H1 (cell line): Measurements from ENCODE around the gene ENO2.

ENCODE experiments used
- BRCA1 ChIP-seq: IDR thresholded peaks from 2 replicates; pipeline ENCODE4 v1.6.1; 2012; ENCODE audit warnings: low read depth, low read length, improper control_type of control experiment
- CHD1 ChIP-seq: IDR thresholded peaks from 2 replicates; pipeline ENCODE4 v1.6.1; 2012; ENCODE audit warnings: low read depth, low read length, improper control_type of control experiment
- EZH2 ChIP-seq: fragments of 200-600 bp; sonication (generic); IDR thresholded peaks from 2 replicates; pipeline ENCODE4 v1.7.1; 2012; ENCODE audit warnings: low read depth, mild to moderate bottlenecking, moderate library complexity, low read length, inconsistent platforms; ENCODE audit not compliant: severe bottlenecking
- PHF8 ChIP-seq: fragments of 200-600 bp; sonication (generic); conservative IDR thresholded peaks from 2 replicates; pipeline ENCODE4 v1.7.1; 2012; ENCODE audit warnings: low read depth, mild to moderate bottlenecking, inconsistent platforms, low read length, moderate library complexity
- POLR2AphosphoS5 ChIP-seq: IDR thresholded peaks from 2 replicates; pipeline ENCODE4 v1.6.1; 2011; ENCODE audit warnings: low read depth, low read length
- RNF2 ChIP-seq: fragments of 200-900, 300-1000 bp; sonication (generic); IDR thresholded peaks from 2 replicates; pipeline ENCODE4 v1.7.1; 2016; ENCODE audit warnings: borderline replicate concordance, low read depth, mild to moderate bottlenecking, antibody characterized with exemption, low read length; ENCODE audit not compliant: poor library complexity, severe bottlenecking; ENCODE audit errors: missing control alignments
- SP1 ChIP-seq: IDR thresholded peaks from 2 replicates; pipeline ENCODE4 v1.6.1; 2011; ENCODE audit warnings: low read depth, low read length
- TEAD4 ChIP-seq: IDR thresholded peaks from 2 replicates; pipeline ENCODE4 v1.6.1; 2012; ENCODE audit warnings: low read depth, low read length, inconsistent platforms, mixed read lengths
- TF ChIP-seq, protein P1 (sequence below), 3 experiments: IDR thresholded peaks; 1 replicate in 2 of 3; 2 replicates in 1 of 3; pipeline versions ENCODE4 v1.5.1 to v1.6.1; 2011; ENCODE audit warnings: low read length in 3 of 3, mild to moderate bottlenecking in 3 of 3, inconsistent platforms in 2 of 3, low read depth in 1 of 3, moderate library complexity in 1 of 3; ENCODE audit not compliant: insufficient read depth in 1 of 3; ENCODE audit errors: control extremely low read depth in 1 of 3
- TF ChIP-seq, protein P2 (sequence below): IDR thresholded peaks from 2 replicates; pipeline ENCODE4 v1.6.1; 2011; ENCODE audit warnings: low read length, improper control_type of control experiment
- TF ChIP-seq, protein P3 (sequence below): IDR thresholded peaks from 2 replicates; pipeline ENCODE4 v1.6.1; 2011; ENCODE audit warnings: low read depth, mild to moderate bottlenecking, low read length; ENCODE audit not compliant: insufficient read depth

DNA sequence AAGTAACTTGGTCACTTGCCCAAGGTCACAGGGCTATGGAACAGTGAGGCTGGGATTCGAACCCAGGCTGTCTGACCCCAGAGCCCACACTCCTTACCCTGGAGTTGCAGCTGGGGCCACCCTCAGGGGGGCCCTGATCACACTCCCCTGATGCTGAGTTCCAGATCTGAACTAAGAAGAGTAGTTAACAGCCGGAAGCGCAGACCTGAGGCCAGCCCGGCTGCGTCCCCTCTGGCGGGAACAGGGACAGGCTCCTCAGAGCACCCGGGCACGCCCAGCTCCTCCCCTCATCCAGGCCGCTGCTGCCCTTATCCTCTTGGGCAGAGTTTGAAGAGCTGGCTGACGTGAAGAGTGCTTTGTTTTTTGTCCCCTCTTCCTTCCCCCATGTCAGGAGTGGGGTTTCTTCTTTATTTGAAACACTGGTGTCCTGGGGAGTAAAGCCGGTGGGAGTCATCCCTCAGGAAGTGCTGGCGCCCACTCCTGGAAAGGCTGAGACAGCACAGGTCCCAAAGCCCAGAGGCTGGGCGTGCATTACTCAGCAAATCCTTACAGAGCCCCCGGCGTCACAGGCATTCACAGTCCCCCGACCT lies 47.4 kb downstream of the ENO2 start:
- TF ChIP-seq, protein P1, sequence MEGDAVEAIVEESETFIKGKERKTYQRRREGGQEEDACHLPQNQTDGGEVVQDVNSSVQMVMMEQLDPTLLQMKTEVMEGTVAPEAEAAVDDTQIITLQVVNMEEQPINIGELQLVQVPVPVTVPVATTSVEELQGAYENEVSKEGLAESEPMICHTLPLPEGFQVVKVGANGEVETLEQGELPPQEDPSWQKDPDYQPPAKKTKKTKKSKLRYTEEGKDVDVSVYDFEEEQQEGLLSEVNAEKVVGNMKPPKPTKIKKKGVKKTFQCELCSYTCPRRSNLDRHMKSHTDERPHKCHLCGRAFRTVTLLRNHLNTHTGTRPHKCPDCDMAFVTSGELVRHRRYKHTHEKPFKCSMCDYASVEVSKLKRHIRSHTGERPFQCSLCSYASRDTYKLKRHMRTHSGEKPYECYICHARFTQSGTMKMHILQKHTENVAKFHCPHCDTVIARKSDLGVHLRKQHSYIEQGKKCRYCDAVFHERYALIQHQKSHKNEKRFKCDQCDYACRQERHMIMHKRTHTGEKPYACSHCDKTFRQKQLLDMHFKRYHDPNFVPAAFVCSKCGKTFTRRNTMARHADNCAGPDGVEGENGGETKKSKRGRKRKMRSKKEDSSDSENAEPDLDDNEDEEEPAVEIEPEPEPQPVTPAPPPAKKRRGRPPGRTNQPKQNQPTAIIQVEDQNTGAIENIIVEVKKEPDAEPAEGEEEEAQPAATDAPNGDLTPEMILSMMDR (IDR thresholded peaks at IDR 0.05; ENCODE audit: control extremely low read depth in 1 of 3, insufficient read depth in 1 of 3, low read depth in 1 of 3, low read length in 3 of 3), result peak in 2 of 3 experiments; percentile 43 to 47; a peak in 3 of 4 replicates
- TF ChIP-seq POLR2AphosphoS5, result no peak
- no peak for TF ChIP-seq PHF8
- TF ChIP-seq BRCA1, result no peak
- no peak for TF ChIP-seq TEAD4
- TF ChIP-seq, protein P2, sequence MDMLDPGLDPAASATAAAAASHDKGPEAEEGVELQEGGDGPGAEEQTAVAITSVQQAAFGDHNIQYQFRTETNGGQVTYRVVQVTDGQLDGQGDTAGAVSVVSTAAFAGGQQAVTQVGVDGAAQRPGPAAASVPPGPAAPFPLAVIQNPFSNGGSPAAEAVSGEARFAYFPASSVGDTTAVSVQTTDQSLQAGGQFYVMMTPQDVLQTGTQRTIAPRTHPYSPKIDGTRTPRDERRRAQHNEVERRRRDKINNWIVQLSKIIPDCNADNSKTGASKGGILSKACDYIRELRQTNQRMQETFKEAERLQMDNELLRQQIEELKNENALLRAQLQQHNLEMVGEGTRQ, result no peak
- TF ChIP-seq RNF2, result no peak
- TF ChIP-seq, protein P3, sequence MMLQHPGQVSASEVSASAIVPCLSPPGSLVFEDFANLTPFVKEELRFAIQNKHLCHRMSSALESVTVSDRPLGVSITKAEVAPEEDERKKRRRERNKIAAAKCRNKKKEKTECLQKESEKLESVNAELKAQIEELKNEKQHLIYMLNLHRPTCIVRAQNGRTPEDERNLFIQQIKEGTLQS, result no peak
- no peak for TF ChIP-seq SP1
- no peak for TF ChIP-seq EZH2
- no peak for TF ChIP-seq CHD1
